Measurements from ENCODE around the gene CCL1. TPM values are rescaled to one million over a fixed set of nuclear protein-coding genes. Genes with fewer than 3 reads are reported as not detected.

CCL1 gene
- total RNA-seq, 1 experiment from 2014 or later: not detected

GRCh38 chr17:34383216-34383615 lies 20.2 kb upstream of the CCL1 start:
- DNase-seq (ENCODE audit: low spot score): no peak

- DNase-seq (ENCODE audit: low spot score): no peak
Measured at GRCh38 chr17:34382621-34383124, 19.6 kb upstream of the CCL1 start.

- no peak for DNase-seq (ENCODE audit: low spot score)
Measured at GRCh38 chr17:34379868-34380267, 16.8 kb upstream of the CCL1 start.

- no peak for DNase-seq (ENCODE audit: low spot score)
Measured at GRCh38 chr17:34378664-34379101, 15.7 kb upstream of the CCL1 start.

GRCh38 chr17:34377078-34377823 lies 14.2 kb upstream of the CCL1 start:
- no peak for DNase-seq (ENCODE audit: low spot score)

GRCh38 chr17:34375426-34375997 lies 12.5 kb upstream of the CCL1 start:
- DNase-seq (ENCODE audit: low spot score): no peak

GRCh38 chr17:34374457-34374856 lies 11.4 kb upstream of the CCL1 start:
- DNase-seq (ENCODE audit: low spot score): no peak

GRCh38 chr17:34371405-34372100 lies 8.5 kb upstream of the CCL1 start:
- DNase-seq (ENCODE audit: low spot score): no peak

GRCh38 chr17:34370997-34371395 lies 8.0 kb upstream of the CCL1 start:
- DNase-seq (ENCODE audit: low spot score): peak; percentile 7

- DNase-seq (ENCODE audit: low spot score): no peak
Measured at GRCh38 chr17:34370376-34370996, 7.5 kb upstream of the CCL1 start.

GRCh38 chr17:34369571-34369970 lies 6.5 kb upstream of the CCL1 start:
- DNase-seq (ENCODE audit: low spot score): no peak

GRCh38 chr17:34368946-34369500 lies 6.0 kb upstream of the CCL1 start:
- no peak for DNase-seq (ENCODE audit: low spot score)

- DNase-seq (ENCODE audit: low spot score): no peak
Measured at GRCh38 chr17:34368196-34368945, 5.3 kb upstream of the CCL1 start.

- DNase-seq (ENCODE audit: low spot score): no peak
Measured at GRCh38 chr17:34367486-34368195, 4.6 kb upstream of the CCL1 start.

- no peak for DNase-seq (ENCODE audit: low spot score)
Measured at GRCh38 chr17:34366529-34367107, 3.6 kb upstream of the CCL1 start.

- DNase-seq (ENCODE audit: low spot score): no peak
Measured at GRCh38 chr17:34366010-34366409, 3.0 kb upstream of the CCL1 start.

- DNase-seq (ENCODE audit: low spot score): no peak
Measured at GRCh38 chr17:34365340-34365739, 2.3 kb upstream of the CCL1 start.

GRCh38 chr17:34364751-34365150 lies 1.7 kb upstream of the CCL1 start:
- DNase-seq (ENCODE audit: low spot score): no peak

- peak; percentile 81 for DNase-seq (ENCODE audit: low spot score)
Measured at GRCh38 chr17:34361478-34362061, 1.5 kb downstream of the CCL1 start.
